ENCODE measurements around the gene FRS3. TPM values are rescaled to one million over a fixed set of nuclear protein-coding genes. Genes with fewer than 3 reads are reported as not detected.

FRS3 gene
- total RNA-seq, 2 donors from 2014 or later: 2.6 to 5.3 TPM

DNA sequence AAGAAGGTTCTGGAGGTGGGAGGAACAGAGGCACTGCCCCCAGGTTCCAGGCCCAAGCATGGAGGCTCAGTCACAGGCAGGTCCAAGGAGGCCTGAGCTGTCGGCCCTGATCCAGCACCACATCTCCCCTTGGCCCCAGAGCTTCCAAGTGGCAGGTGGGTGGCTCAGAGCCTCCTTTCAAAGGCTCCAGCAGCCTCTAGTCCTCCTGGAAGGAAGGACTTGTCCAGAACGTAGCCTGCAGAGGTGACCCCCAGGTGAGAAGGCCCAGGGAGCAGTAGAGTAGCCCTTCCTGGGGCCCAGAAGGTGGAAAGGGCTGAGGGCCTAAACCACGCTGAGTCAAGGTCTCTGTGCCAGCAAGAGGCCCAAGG lies 52.0 kb downstream of the FRS3 start:
- Histone ChIP-seq H3K4me3 (no peak overlapping the region), H3K4me1 (peaks cover 34% of the 10 kb centered on the region), H3K27me3 (no peaks in the 10 kb centered on the region), H3K36me3 (replicated peaks in 1 of 2; ENCODE audit: insufficient read depth in 1 of 2, low read depth in 2 of 2) (no peaks in the 10 kb centered on the region), H3K9me3 (no peaks in the 10 kb centered on the region), H3K27ac (peak overlapping the region in 1 of 4 donors; percentile 10)
- TF ChIP-seq, protein P1, sequence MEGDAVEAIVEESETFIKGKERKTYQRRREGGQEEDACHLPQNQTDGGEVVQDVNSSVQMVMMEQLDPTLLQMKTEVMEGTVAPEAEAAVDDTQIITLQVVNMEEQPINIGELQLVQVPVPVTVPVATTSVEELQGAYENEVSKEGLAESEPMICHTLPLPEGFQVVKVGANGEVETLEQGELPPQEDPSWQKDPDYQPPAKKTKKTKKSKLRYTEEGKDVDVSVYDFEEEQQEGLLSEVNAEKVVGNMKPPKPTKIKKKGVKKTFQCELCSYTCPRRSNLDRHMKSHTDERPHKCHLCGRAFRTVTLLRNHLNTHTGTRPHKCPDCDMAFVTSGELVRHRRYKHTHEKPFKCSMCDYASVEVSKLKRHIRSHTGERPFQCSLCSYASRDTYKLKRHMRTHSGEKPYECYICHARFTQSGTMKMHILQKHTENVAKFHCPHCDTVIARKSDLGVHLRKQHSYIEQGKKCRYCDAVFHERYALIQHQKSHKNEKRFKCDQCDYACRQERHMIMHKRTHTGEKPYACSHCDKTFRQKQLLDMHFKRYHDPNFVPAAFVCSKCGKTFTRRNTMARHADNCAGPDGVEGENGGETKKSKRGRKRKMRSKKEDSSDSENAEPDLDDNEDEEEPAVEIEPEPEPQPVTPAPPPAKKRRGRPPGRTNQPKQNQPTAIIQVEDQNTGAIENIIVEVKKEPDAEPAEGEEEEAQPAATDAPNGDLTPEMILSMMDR (IDR thresholded peaks at IDR 0.05): no peak
- TF ChIP-seq POLR2A (IDR thresholded peaks at IDR 0.05): no peak
- intact Hi-C loops (cut with DNase I): no loop called here
- ATAC-seq (no peak), DNase-seq (no peak)
- 91 to 92% methylated on average over 2 to 3 of the region's 3 CpGs for WGBS, 2 donors

DNA sequence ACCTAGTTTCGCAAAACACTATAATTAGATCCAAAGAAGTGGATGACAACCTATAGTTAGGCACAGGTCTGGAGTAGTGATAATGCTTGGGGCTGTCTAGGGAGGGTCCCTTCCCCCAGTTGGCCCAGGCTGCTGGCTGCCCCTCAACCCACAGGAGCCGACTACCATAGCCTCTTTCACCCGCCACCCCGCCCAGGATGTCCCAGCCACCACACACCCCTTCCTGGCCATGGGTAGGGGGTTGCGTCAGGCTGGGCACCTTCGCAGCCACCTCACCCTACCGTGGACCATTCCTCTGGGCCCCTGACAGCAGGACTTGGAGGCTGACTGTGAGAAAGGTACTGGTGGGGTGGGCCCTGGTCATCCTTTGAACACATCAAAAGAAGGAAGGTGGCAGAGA lies 52.8 kb downstream of the FRS3 start:
- ATAC-seq: no peak
- H3K9me3 ChIP-seq: no peaks in the 10 kb centered on the region
- peaks cover 32% of the 10 kb centered on the region for H3K4me1 ChIP-seq
- H3K27ac ChIP-seq: no peak overlapping the region
- no peak for DNase-seq
- H3K36me3 ChIP-seq (replicated peaks in 1 of 2; ENCODE audit: insufficient read depth in 1 of 2, low read depth in 2 of 2): no peaks in the 10 kb centered on the region
- no peak overlapping the region for H3K4me3 ChIP-seq
- WGBS, 2 donors: 58 to 76% methylated on average over 5 to 7 of the region's 7 CpGs
- intact Hi-C loops (cut with DNase I): no loop called here
- no peaks in the 10 kb centered on the region for H3K27me3 ChIP-seq
- no peak for TF ChIP-seq POLR2A (IDR thresholded peaks at IDR 0.05)
- TF ChIP-seq, protein P1 (IDR thresholded peaks at IDR 0.05): no peak

DNA sequence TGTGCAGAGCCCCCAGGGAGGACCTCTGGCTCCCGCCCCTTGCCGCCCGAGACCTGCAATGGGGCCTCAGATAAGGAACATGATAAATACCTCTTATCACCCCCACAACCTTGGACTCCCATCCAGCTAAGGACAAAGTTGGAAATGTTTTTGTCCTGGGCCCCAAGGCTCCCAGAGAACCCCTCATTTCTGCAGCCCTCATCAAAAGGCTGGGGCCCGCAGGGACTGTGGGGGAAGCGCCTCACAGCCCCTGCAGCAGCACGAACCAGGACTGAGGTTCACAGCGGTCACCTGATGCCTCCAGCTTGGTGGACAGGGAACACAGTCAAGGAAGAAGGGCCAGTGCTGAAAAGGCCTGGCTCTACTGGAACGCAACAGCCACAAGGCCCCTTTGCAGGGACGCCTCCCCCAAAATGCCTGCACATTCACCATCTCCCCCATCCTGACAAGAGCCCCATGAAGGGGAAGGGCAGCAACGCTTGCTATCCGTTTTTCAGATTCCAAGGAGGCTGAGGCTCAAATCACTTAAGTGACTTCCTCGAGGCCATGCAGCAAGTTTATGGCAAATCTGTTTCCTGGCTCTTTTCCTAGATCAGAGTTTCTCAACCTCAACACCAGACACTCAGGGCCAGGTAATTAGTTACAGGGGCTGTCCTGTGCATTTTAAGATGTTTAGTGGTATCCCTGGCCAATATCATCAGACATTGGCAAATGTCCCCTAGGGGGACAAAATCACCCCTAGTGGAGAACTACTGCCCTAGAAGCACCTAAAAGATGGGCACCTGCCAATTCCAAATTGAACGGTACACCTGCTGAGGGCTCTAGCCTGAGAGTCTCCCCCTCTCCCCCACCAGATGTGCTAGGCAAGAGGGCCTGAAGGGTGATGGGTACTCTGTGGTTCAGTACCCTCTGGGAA lies 54.9 kb downstream of the FRS3 start:
- WGBS, 2 donors: 50 to 64% methylated on average over 8 to 12 of the region's 13 CpGs
- no peak for TF ChIP-seq POLR2A (IDR thresholded peaks at IDR 0.05)
- TF ChIP-seq, protein P1 (IDR thresholded peaks at IDR 0.05): no peak
- Histone ChIP-seq H3K4me1 (peaks cover 32% of the 10 kb centered on the region), H3K36me3 (replicated peaks in 1 of 2; ENCODE audit: insufficient read depth in 1 of 2, low read depth in 2 of 2) (no peaks in the 10 kb centered on the region), H3K27me3 (no peaks in the 10 kb centered on the region), H3K4me3 (no peak overlapping the region), H3K9me3 (no peaks in the 10 kb centered on the region), H3K27ac (peak overlapping the region in 1 of 4 donors; percentile 63)
- no peak for ATAC-seq
- intact Hi-C loops (cut with DNase I): no loop called here
- DNase-seq: no peak

DNA sequence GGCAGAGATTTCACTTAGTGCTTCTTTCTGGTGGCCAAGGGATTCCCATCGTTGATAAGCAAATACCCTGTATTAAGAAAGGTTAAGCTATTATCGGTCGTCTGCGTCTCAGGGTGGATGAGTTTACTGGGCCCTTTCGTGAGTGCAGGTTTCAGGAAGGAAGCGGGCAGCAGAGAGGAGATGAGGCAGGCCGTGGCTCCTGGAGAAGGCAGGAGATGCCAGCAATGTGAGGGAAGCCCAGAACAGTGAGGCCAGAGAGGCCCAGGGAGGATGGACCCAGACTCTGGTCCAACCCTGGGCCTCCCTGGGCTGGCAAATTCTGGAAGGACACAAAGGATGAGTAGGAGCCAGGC lies 55.5 kb downstream of the FRS3 start:
- intact Hi-C loops (cut with DNase I): no loop called here
- 81 to 85% methylated on average over 7 of the region's 7 CpGs for WGBS, 2 donors
- no peak for ATAC-seq
- H3K27ac ChIP-seq: peak overlapping the region in 2 of 4 donors; percentile 27 to 63
- no peaks in the 10 kb centered on the region for H3K9me3 ChIP-seq
- H3K4me1 ChIP-seq: peaks cover 32% of the 10 kb centered on the region
- no peaks in the 10 kb centered on the region for H3K27me3 ChIP-seq
- H3K4me3 ChIP-seq: no peak overlapping the region
- TF ChIP-seq POLR2A (IDR thresholded peaks at IDR 0.05): no peak
- TF ChIP-seq, protein P1 (IDR thresholded peaks at IDR 0.05): no peak
- no peak for DNase-seq
- no peaks in the 10 kb centered on the region for H3K36me3 ChIP-seq (replicated peaks in 1 of 2; ENCODE audit: insufficient read depth in 1 of 2, low read depth in 2 of 2)
